Ureter (tissue), 1 donor: ENCODE results near the gene NTN5. TPM values are rescaled to one million over a fixed set of nuclear protein-coding genes. Genes with fewer than 3 reads are reported as not detected.

Experiments used
- DNase-seq: peaks from one replicate; pipeline ENCODE4 v3.0.0-alpha.2; 2020; ENCODE audit warnings: low spot score
- total RNA-seq: library from RNA; stranded (reverse); gene quantifications from one replicate; pipeline ENCODE4 v1.2.4, GENCODE V29; 2023
- donor health status: DM: yes; HTN: yes; CAD: no.

Gene NTN5
- total RNA-seq, 1 donor from 2014 or later = 1.0 TPM

DNA sequence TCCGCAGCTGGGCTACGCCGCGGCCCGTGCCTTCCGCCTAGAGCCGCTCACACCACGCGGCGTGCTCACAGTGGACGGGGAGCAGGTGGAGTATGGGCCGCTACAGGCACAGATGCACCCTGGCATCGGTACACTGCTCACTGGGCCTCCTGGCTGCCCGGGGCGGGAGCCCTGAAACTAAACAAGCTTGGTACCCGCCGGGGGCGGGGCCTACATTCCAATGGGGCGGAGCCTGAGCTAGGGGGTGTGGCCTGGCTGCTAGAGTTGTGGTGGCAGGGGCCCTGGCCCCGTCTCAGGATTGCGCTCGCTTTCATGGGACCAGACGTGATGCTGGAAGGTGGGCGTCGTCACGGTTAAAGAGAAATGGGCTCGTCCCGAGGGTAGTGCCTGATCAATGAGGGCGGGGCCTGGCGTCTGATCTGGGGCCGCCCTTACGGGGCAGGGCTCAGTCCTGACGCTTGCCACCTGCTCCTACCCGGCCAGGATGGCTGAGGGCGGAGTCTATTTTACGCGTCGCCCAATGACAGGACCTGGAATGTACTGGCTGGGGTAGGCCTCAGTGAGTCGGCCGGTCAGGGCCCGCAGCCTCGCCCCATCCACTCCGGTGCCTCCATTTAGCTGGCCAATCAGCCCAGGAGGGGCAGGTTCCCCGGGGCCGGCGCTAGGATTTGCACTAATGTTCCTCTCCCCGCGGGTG is 43.1 kb downstream of the NTN5 start:
- DNase-seq = peak; percentile 72

DNA sequence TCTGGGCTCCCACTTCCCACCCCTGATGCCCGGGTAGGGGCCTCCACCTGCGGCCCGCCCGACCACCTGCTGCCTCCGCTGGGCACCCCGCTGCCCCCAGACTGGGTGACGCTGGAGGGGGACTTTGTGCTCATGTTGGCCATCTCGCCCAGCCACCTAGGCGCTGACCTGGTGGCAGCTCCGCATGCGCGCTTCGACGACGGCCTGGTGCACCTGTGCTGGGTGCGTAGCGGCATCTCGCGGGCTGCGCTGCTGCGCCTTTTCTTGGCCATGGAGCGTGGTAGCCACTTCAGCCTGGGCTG is 43.6 kb downstream of the NTN5 start:
- DNase-seq = no peak

DNA sequence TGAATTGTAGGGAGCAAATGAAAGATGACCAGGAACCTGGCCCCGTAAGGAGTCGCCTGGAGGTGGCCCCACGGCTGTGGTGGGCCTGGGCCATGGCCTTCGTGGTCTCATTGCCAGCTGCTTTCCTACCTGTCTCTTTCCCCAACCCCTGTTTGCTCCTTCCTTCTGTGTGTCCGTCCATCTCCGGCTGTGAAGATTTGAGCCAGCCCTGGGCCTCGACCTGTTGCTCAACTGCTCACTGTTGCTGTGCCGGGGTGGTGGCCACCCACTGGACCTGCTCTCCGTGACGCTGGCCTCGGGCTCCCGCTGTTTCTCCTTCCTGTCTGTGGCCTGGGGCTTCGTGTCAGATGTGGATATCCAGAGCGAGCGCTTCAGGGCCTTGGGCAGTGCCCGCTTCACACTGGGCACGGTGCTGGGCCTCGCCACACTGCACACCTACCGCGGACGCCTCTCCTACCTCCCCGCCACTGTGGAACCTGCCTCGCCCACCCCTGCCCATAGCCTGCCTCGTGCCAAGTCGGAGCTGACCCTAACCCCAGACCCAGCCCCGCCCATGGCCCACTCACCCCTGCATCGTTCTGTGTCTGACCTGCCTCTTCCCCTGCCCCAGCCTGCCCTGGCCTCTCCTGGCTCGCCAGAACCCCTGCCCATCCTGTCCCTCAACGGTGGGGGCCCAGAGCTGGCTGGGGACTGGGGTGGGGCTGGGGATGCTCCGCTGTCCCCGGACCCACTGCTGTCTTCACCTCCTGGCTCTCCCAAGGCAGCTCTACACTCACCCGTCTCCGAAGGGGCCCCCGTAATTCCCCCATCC is 44.1 kb downstream of the NTN5 start:
- peak; percentile 55 for DNase-seq

DNA sequence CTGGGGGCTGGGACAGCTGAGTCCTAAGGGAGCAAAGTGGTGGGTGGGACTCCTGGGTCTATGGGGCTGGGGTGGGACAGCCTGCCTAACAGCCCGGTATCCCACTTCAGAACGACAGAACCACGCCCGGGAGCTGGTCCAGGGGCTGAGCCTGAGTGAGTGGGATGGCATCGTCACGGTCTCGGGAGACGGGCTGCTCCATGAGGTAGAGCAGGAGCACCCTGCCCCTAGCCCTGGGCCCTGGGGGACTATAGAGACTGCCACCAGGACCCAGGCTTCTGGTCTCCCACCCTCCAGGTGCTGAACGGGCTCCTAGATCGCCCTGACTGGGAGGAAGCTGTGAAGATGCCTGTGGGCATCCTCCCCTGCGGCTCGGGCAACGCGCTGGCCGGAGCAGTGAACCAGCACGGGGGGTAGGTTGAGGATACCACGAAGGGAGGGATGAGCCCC is 44.9 kb downstream of the NTN5 start:
- no peak for DNase-seq

DNA sequence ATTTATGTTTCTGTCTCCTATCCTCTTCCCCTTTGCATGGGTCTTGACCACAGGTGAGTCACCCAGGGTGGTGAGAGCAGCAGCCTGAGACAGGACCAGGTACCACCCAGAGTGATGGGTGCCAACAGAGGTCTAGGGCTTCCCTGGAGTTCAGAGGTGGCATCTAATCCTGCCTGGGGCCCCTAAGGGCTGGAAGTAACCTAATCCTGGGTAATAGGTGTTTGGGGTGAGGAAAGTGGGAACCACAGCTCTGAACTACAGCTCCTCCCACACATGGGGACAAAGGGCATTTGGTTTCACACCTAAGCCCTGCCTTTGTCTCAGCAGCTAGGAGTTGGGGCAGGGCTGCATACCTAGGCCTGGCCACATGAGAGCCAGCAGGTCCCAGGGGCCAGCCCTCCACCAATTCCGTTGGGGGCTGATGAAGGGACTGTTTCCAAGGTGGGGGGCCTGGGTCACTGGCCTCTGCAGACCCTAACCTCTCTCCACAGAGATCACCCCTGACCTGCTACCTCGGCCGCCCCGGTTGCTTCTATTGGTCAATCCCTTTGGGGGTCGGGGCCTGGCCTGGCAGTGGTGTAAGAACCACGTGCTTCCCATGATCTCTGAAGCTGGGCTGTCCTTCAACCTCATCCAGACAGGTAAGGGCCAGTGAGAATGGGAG is 45.5 kb downstream of the NTN5 start:
- DNase-seq = no peak

DNA sequence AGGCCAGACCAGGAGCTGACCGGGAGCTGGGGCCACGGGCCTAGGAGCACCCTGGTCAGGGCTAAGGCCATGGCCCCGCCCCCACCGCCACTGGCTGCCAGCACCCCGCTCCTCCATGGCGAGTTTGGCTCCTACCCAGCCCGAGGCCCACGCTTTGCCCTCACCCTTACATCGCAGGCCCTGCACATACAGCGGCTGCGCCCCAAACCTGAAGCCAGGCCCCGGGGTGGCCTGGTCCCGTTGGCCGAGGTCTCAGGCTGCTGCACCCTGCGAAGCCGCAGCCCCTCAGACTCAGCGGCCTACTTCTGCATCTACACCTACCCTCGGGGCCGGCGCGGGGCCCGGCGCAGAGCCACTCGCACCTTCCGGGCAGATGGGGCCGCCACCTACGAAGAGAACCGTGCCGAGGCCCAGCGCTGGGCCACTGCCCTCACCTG is 46.9 kb downstream of the NTN5 start:
- no peak for DNase-seq

DNA sequence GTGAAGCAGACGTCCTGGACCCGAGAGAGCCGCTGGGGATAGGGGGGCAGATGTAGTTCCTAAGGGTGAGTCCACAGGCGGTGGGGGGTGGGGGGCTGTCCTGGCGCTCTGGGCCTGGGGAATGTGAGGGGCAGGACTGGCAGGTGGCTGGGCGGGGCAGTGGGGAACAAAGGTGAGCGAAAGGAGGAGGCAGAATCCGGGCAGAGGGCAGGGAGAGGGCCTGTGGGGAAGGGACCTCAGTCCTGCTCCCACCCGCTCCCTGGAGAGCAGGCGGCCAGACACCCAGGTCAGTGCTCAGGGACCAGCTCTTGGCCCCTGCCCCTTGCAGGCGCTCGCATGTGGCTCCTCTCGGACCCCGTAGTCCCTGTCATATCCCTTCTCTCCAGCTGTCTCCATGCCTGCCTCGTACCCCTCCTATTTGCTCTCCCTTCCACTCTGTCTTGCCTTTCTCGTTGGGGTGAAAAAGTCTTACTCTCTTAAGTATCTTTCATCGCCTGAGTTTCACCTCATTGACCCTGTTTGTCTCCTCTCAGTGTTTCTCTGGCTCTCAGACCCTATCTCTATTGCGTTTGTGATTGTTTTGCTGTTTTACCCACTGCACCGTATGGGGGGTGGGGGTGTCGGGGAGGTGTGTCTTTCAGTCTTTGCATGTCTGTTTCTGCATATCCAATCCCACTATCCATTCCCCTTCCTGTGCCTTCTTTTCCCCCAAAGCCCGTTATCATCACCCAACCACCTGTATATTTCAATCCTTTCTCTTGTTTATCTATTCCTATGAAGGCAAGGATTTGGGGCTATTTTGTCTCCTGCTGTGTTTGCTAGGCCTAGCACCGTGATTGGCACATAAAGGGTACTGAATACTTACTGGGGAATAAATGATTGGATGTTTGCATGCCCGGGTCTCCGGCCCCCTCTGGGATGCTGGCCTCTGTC is 47.8 kb downstream of the NTN5 start:
- DNase-seq = no peak

DNA sequence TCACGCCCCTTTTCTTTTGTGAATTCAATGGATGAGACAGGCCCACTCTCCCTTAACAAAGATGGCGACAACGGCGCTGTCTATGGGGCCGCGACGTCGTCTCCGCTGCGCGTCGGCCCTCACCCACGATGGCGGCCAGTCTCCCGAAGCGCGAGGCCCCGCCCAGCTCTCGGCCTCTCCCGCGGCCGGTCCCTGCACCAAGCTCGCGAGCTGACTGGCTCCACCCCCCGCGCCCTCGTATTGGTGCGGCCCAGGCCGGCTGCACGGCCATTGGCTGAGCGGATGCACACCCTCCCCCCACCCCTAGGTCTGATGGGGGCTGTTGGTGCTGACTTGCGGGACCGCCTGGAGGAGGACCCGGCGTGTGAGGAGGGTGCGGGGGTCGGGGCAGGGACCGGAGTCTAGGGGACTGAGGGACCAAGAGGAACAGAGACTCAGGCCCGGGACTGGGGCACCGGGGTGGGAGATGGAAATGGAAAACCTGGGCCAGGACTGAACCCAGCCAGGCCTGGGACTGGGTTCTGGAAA is 48.7 kb downstream of the NTN5 start:
- DNase-seq = peak; percentile 98

DNA sequence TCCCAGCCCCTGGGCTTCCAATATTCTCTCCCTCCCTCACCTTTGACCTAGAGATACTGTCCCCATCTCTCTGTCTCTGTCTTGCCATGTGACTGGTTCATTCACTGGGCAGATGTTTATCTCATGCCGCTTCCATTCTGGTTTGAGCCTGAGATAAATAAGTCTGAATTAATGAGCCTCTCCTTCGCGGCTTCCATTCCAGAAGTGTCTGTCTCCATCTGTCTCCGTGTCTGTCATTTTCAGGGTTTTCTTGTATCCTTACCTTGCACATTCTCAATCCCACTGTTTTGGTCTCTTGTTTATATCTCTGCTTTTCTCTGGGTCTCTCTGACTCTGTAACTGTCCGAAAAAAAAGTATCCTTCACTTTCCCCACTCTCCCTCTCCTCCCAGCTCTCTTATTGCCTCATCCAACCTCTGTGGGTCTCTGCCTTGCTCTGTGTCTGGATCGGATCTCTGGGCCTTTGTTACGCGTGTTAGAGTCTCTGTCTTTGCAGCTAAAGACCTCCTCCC is 49.2 kb downstream of the NTN5 start:
- no peak for DNase-seq

DNA sequence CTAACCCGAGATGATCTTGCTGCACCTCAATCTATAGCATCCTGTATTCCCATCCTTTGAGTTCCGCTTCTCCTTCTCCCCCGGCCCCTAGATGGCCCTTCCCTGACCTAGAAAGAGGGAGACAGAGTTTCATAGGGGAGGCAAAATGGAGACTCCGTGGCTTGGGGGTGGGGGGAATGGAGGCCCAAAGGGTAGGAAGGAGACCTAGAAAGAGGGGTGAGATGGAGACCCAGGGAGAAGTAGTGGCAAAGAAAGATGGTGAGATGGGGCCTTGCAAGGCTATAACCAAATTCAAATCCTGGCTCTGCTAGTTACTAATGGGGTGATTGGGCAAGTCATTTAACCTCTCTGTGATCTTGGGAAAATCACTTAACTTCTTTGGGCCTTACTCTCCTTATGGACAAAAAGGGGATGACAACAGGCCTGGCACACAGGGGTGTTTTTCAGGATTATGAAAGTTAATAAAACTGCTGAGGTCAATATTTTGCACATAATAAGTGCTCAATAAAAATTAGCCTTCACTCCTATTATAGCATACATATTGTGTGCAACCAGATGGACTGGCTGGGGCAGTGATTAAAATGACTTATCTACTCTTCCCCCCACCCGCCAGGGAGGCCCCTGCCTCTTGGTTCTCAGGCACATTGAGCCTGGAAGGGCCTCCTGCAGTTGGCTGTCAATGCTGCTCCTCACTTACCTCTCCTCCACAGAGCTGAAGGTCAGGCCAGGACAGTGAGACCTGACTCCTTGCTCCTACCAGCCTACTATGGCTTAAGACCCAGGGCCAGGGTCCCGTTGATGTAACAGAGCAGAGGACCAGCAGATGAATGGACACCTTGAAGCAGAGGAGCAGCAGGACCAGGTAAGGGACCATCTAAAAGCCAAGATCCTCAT is 52.9 kb downstream of the NTN5 start:
- no peak for DNase-seq

DNA sequence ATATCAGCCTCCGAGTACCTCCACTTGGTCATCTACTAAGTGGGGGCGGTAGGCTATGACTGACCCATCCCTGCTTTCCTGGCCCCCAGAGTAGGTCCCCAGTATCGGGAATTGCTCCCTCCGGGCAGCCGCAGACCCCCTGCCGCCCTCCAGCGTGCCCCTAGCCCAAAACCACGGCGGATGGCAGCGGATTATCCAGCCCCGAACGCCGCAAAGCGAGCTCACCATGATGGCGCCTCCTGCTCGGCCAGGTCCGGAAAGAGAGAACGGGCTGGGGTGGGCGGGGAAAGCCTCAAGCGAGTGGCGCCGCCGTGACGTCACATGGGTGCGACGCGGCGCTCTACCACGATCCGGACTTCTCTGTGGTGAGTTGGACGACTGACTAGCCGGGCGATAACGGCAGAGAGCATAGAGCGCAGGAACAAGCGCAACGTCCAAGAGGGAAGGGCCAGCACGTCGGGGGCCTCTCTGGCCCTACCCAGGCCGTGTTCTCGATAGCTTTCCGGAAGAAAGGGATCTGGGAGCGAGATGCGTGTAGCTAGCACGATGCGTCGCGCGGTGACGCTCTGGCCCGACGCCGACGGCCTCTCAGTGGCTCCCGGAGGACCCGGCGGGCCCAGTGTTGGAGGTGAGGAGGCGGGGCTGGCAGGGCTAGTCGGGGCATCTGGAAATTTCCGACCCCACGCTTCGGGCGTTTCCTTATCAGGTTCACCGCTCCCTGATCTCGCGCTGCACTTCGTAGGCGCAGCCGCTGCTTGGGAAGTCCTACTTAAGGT is 53.7 kb downstream of the NTN5 start, which contains the start of the genes RPL18 and SPHK2:
RPL18 (minus strand) TSS at position 263 of the 776 bp plus-strand sequence; CDS start at position 228, 35 bp downstream.
SPHK2 (plus strand) TSS at position 591 of the 776 bp plus-strand sequence. CDS start 1,009 bp downstream, outside the sequence.
- peak; percentile 98 for DNase-seq

DNA sequence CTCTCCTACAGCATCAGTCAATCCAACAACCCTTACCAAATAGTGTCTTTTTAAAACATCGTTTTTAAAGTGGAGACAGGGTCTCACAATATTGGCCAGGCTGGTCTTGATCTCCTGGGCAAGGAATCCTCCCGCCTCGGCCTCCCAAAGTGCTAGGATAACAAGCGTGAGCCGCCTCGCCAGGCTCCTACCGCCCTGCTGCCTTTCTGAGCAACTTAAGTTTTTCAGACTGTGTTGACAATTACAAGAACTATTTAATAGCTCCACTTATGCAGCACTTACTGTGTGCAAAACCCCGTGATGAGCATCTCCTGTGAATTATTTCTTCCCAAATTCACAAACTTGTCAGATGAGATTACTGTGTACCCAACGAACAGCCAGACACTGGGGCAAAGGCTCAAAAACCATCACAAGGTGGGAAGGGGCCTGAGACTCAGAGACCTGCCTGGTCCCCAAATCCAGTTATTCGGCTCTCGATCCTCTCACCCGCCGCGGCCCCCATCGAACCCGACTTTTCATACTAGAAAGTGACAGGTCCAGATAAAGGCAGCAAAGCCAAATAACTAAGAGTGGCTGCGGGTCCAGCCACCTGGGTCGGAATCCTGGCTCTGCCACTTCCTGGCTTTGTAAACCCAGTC is 54.4 kb downstream of the NTN5 start:
- peak; percentile 65 for DNase-seq

DNA sequence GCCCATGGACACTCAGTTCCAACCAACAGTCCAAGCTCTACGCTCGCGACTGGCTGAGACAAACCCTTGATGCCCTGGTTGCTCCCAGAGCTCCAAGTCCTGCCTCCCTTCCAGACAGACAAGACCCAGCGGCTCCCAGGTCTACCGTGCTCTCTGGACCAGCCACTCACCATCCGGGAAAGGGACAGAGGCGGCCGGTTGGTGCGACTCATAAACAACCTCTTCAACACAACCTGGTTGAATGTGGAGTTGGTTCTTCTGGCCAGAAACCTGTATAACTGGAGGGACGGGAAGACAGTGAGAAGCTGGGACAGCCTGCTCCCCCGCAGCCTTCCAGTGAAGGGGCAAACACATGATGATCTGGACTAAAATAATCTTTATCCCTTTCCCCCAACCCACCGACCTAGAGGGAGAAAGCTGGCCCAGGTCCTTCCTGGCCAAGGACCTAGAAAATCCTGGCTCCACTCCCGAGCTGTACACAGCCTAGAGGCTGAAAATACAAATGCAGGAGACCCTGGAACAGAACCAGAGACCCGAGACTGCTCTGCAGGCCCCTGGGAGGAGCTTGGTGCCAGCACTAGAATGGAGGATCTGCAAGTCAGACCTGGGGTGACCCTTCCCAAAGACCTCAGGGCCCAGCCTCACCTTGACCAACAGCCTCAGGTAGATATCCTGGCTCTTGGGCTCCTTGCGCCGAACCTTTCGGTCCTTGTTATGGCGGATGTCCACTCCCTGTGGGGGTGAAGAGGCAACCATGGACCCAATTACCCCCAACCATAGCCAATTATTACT is 55.5 kb downstream of the NTN5 start:
- DNase-seq = no peak

DNA sequence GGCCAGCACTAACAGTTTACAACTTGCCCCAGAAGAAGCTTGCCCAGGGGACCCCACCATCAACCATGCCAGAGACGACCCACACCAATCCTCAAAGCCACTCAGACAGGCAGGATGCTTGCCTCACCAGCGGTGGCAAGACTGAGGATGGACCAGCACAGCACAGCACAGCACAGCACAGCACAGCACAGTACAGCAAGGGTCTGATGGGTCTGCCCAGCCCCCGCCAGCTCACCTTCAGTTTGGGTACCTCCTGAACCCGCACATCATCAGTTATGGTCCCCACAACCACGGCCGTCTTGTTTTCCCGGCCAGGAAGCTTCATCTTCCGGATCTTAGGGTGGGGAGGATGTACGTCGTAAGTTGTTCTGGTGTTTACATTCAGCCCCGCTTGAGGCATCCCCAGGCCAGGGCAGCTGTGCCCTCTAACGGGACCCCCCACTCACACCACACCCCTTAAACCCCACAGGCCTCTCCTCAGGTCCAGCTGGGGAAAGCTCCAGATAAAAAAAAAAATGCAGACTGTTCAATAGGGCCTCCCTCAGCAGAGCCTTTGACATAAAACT is 56.2 kb downstream of the NTN5 start:
- DNase-seq = no peak

DNA sequence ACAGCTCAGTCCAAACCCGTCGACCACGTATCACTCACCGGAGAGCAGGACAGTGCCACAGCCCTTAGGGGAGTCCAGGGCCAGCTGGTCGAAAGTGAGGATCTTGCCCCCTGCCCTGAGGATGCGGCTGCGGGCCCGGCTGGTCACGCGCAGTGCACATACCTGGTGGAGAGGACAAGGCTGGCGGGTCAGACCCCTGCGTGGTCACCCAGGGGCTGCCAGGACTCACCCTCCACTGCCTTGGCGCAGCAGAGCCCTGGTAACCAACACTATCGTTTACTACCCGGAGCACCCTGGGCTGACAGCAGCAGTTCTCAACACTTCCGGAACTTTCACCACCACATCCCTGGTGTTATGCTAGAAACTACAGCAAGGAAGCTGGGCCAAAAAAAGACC is 56.8 kb downstream of the NTN5 start:
- no peak for DNase-seq

DNA sequence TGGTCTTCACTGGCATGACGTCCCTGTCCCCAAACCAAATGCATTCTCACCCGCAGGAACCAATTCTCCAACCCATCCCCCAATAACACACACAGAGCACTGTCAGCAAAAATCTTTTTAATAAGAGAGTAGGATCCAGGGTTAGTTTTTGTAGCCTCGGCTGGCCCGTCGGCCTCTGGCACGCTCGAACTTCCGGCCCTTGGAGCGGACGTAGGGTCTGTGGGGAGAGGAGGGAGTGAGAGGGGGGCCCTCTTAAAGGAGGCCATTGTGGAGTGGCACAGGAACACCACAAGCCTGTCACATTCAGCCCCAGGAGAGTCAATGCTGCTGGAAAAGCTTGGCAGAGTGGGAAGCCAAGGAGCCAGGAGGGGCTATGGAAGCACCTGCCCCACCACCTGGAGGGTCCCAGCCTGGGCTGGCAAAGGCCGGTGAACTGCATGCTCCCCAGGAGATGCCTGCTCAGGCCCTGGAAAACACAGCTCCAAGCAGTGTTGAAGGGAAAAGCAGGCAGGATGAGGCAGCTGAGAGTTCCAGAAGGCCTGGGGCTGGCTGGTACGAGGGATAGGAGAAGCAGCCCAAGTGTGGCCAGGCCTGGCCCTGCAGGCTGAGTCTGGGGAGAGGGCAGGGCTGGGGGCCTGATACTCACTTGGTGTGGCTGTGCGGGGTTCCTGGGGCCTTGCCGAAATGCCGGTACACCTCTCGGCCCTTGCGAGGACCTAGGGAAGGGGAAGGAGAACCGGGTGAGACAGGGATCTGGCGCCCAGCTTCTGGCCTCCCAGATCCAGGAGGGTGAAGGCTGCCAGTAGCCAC is 57.4 kb downstream of the NTN5 start:
- no peak for DNase-seq
